Naive B cell (primary cell): ENCODE results near the gene OLR1. TPM values are rescaled to one million over a fixed set of nuclear protein-coding genes. Genes with fewer than 3 reads are reported as not detected.
"Not testable (repeated sequence)": the region's sequence is repeated elsewhere in the genome, so short reads cannot be mapped to it uniquely, and the experiment has no call there.

Experiments
- ATAC-seq, 2 donors: fragments of 150-1000 bp; cut with Tn5 transposase; 2 replicates each; pipeline ENCODE4 v1.10.0; 2021; ENCODE audit warnings: low read depth in 2 of 2, mild to moderate bottlenecking in 2 of 2, moderate library complexity in 2 of 2
- DNase-seq: peaks from one replicate; pipeline ENCODE4 v3.0.0; 2022
- H3K27ac Mint-ChIP-seq, 6 donors: one replicate each; pipeline ENCODE4 v1.8.0; 2020 to 2022; ENCODE audit warnings: mild to moderate bottlenecking in 6 of 6, mixed read lengths in 6 of 6, moderate library complexity in 5 of 6, inconsistent platforms in 2 of 6
- H3K27me3 Mint-ChIP-seq, 3 donors: one replicate each; pipeline ENCODE4 v1.8.0; 2021 to 2022; ENCODE audit warnings: mixed read lengths in 3 of 3, mild to moderate bottlenecking in 1 of 3
- H3K36me3 Mint-ChIP-seq, 2 donors: one replicate each; pipeline ENCODE4 v1.8.0; 2020 to 2022; ENCODE audit warnings: mixed read lengths in 2 of 2, inconsistent platforms in 1 of 2, mild to moderate bottlenecking in 1 of 2
- H3K4me1 Mint-ChIP-seq, 3 donors: one replicate each; pipeline ENCODE4 v1.8.0; 2020 to 2022; ENCODE audit warnings: mixed read lengths in 3 of 3, inconsistent platforms in 1 of 3, mild to moderate bottlenecking in 1 of 3, moderate library complexity in 1 of 3
- H3K4me3 Mint-ChIP-seq, 8 donors: one replicate each; pipeline ENCODE4 v1.8.0; 2020 to 2022; ENCODE audit warnings: mild to moderate bottlenecking in 8 of 8, mixed read lengths in 8 of 8, moderate library complexity in 8 of 8, inconsistent platforms in 2 of 8
- H3K9me3 Mint-ChIP-seq, 7 donors: one replicate each; pipeline ENCODE4 v1.8.0; 2020 to 2022; ENCODE audit warnings: mixed read lengths in 7 of 7, mild to moderate bottlenecking in 5 of 7, inconsistent platforms in 2 of 7, moderate library complexity in 1 of 7
- polyA plus RNA-seq, 6 donors: library from polyadenylated mRNA; unstranded; fragments of 300-500 nt; fragmentation: Illumina TruSeq; gene quantifications; one replicate each; pipeline ENCODE4 v1.2.3, GENCODE V29; 2021; ENCODE audit warnings: low read depth in 6 of 6

The OLR1 gene
- polyA plus RNA-seq, 6 donors from 2014 or later = not detected

GRCh38 chr12:10211101-10211939, 39.4 kb upstream of the OLR1 start:
- peaks cover 13 to 21% (median 13%) of the 10 kb centered on the region in 3 donors for H3K4me1 Mint-ChIP-seq
- peaks cover 15 to 27% (median 25%) of the 10 kb centered on the region in 3 donors for H3K27me3 Mint-ChIP-seq
- no peak for DNase-seq
- H3K4me3 Mint-ChIP-seq = peak overlapping the region in 6 of 8 donors; percentile 13 to 96 (median 40)
- peaks cover 0 to 2% (median 0%) of the 10 kb centered on the region in 7 donors for H3K9me3 Mint-ChIP-seq
- no peak for ATAC-seq
- peak overlapping the region in 2 of 6 donors; percentile 19 to 93 for H3K27ac Mint-ChIP-seq
- H3K36me3 Mint-ChIP-seq = no peaks in the 10 kb centered on the region

- Mint-ChIP-seq H3K36me3 (no peaks in the 10 kb centered on the region), H3K9me3 (peaks cover 0 to 2% (median 0%) of the 10 kb centered on the region in 7 donors), H3K4me1 (peaks cover 13 to 21% (median 13%) of the 10 kb centered on the region in 3 donors), H3K27ac (no peak overlapping the region), H3K4me3 (no peak overlapping the region), H3K27me3 (peaks cover 8 to 26% (median 25%) of the 10 kb centered on the region in 3 donors)
- ATAC-seq = no peak
- no peak for DNase-seq
These were observed 38.3 kb upstream of the OLR1 start for GRCh38 chr12:10210225-10210624.

GRCh38 chr12:10207136-10207535, 35.2 kb upstream of the OLR1 start:
- H3K4me3 Mint-ChIP-seq = no peak overlapping the region
- H3K9me3 Mint-ChIP-seq = peaks cover 0 to 2% (median 0%) of the 10 kb centered on the region in 7 donors
- ATAC-seq (no peak), DNase-seq (no peak)
- peaks cover 5 to 13% (median 12%) of the 10 kb centered on the region in 3 donors for H3K4me1 Mint-ChIP-seq
- no peak overlapping the region for H3K27ac Mint-ChIP-seq
- H3K36me3 Mint-ChIP-seq = no peaks in the 10 kb centered on the region
- H3K27me3 Mint-ChIP-seq = peaks cover 9 to 12% (median 10%) of the 10 kb centered on the region in 3 donors

DNA sequence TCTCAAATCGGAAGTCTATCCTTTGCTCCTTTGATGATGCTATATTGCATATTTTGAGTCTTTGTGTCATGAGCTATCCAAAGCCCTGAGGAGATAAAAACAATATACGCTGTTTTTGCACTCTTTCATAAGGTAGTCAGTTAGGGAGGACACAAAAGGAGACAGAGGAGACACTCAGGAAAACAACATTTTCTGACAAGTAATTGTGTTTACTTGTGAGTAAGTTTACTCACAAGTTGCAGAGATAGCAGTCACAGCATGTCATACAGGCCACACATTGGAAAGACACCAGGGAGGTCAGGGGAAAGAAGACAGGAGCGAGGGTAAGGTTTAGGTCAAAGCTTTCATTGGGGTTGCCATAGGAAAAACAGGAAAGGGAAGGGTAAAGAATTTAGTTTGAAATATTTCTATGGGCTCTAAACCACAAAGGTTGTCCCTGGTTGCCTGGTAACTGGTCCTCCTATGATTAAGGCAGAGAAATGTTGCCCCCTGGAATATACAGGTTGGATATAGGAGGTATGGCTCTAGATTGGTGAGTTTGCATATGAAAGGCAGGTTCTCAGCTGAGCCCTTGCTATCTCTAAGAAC, 33.4 kb upstream of the OLR1 start:
- no peak overlapping the region for H3K4me3 Mint-ChIP-seq
- no peaks in the 10 kb centered on the region for H3K36me3 Mint-ChIP-seq
- peaks cover 4 to 11% (median 10%) of the 10 kb centered on the region in 3 donors for H3K4me1 Mint-ChIP-seq
- DNase-seq = no peak
- no peak overlapping the region for H3K27ac Mint-ChIP-seq
- peaks cover 15 to 20% (median 18%) of the 10 kb centered on the region in 3 donors for H3K27me3 Mint-ChIP-seq
- peaks cover 0 to 2% (median 0%) of the 10 kb centered on the region in 7 donors for H3K9me3 Mint-ChIP-seq
- ATAC-seq = no peak

GRCh38 chr12:10204495-10204894, 32.6 kb upstream of the OLR1 start:
- Mint-ChIP-seq H3K27ac (peak overlapping the region in 1 of 6 donors; percentile 24), H3K27me3 (peaks cover 23 to 28% (median 27%) of the 10 kb centered on the region in 3 donors), H3K4me1 (peaks cover 4 to 16% (median 10%) of the 10 kb centered on the region in 3 donors)
- H3K4me3 Mint-ChIP-seq, H3K36me3 Mint-ChIP-seq, H3K9me3 Mint-ChIP-seq, DNase-seq: not testable (repeated sequence)
- peak; percentile 47 to 60 for ATAC-seq

DNA sequence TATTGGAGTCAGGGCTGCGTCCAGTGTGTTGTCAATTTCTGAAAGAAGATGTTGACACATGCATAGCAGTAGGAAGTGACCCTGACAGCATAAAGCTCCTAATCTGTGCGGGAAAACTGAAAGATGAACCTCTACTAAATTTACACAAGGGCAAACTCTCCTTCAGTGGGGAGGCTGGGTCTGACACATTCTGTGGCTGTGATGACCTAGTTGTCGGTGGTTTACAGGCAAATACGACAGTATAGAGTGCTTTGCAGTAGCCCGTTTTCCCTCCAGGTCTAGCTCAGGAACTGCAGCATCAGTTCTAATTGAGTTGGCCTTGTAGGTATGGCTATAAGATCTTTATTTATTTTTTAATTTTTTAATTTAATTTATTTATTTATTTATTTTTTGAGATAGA, 25.9 kb upstream of the OLR1 start:
- peaks cover 18 to 34% (median 26%) of the 10 kb centered on the region in 3 donors for H3K4me1 Mint-ChIP-seq
- no peak overlapping the region for H3K27ac Mint-ChIP-seq
- H3K36me3 Mint-ChIP-seq = no peaks in the 10 kb centered on the region
- peaks cover 57 to 76% (median 62%) of the 10 kb centered on the region in 3 donors for H3K27me3 Mint-ChIP-seq
- no peak for ATAC-seq
- no peak for DNase-seq
- H3K9me3 Mint-ChIP-seq = peaks cover 0 to 2% (median 0%) of the 10 kb centered on the region in 7 donors
- H3K4me3 Mint-ChIP-seq = no peak overlapping the region

DNA sequence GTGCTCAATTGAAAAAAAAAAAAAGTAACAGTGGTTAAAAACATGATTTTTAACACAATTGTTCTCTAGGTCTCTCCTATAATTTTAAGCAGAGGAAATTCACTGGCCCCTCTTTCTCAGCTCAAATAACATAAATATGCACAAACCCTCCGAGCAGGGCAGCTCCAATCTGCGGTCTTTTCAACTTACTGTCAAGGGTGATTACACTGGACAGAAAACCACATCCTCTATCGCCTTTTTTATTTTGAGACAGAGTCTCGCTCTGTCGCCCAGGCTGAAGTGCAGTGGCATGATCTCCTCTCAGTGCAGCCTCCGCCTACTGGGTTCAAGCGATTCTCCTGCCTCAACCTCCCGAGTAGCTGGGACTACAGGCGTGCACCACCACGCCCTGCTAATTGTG, 24.3 kb upstream of the OLR1 start:
- DNase-seq (peak; percentile 57), ATAC-seq (peak; percentile 98 to 100)
- no peaks in the 10 kb centered on the region for H3K36me3 Mint-ChIP-seq
- no peaks in the 10 kb centered on the region for H3K9me3 Mint-ChIP-seq
- peaks cover 62 to 79% (median 67%) of the 10 kb centered on the region in 3 donors for H3K27me3 Mint-ChIP-seq
- peak overlapping the region in 2 of 6 donors; percentile 29 for H3K27ac Mint-ChIP-seq
- H3K4me3 Mint-ChIP-seq = peak overlapping the region in 5 of 8 donors; percentile 26 to 58 (median 45)
- H3K4me1 Mint-ChIP-seq = peaks cover 18 to 34% (median 26%) of the 10 kb centered on the region in 3 donors

DNA sequence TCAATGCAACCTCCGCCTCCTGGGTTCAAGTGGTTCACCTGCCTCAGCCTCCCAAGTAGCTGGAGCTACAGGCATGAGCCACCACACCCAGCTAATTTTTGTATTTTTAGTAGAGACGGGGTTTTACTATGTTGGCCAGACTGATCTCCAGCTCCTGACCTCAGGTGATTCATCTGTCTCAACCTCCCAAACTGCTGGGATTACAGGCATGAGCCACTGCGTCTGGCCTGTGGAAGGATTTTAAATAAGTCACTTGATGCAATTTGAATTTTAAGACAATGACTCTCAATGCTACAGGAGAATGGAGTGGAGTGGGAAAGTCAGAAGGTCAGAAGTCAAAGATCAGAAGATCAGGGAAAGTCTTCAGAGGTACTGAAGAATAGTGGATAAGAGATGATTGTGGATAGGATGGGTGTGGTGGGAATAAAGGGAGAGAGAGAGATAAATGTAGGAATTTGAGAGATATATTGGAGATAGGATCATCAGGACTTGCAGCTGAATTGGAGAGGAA, 22.3 kb upstream of the OLR1 start:
- Mint-ChIP-seq H3K9me3 (no peaks in the 10 kb centered on the region), H3K4me3 (peak overlapping the region in 1 of 8 donors; percentile 1), H3K27ac (no peak overlapping the region), H3K36me3 (no peaks in the 10 kb centered on the region), H3K27me3 (peaks cover 70 to 85% (median 71%) of the 10 kb centered on the region in 3 donors), H3K4me1 (peaks cover 22 to 34% (median 24%) of the 10 kb centered on the region in 3 donors)
- no peak for ATAC-seq
- DNase-seq = no peak

GRCh38 chr12:10191865-10192264, 19.9 kb upstream of the OLR1 start:
- Mint-ChIP-seq H3K27me3 (peaks cover 63 to 83% (median 68%) of the 10 kb centered on the region in 3 donors), H3K4me1 (peaks cover 22 to 32% (median 23%) of the 10 kb centered on the region in 3 donors), H3K9me3 (no peaks in the 10 kb centered on the region), H3K36me3 (no peaks in the 10 kb centered on the region), H3K27ac (no peak overlapping the region), H3K4me3 (no peak overlapping the region)
- DNase-seq = no peak
- ATAC-seq = no peak

DNA sequence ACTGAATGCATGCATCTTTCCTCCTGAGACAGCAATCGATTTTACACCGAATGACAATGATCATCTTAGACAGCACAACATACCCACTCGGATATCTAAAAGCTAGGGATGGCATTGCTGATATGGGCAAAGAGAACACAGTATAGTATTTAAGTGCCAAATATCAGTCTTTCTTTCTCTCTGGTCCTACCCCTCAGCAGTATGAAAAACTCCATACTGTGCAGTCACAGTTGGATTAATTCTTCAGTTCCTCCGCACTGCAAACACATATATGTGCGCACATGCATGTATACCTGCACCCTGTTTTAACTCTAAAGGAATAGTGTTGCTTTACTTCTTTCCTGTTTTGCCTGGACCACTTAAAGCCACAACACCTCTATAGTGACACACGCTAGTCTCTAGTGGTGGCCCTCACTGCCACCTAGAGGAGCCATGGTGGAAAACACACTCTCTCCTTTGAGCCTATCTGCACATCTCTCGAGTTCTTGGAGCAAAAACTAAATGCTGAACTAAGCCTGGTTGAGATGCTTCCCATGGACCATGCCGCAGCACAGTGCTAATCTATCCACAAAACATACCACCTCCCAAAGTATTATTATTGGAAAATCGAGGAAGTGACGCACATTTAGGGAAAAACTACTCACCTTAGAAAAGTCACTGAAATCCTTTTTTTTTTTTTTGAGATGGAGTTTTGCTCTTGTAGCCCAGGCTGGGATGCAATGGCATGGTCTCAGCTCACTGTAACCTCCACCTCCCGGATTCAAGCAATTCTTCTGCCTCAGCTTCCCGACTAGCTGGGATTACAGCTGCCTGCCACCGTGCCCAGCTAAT, 18.8 kb upstream of the OLR1 start:
- H3K4me1 Mint-ChIP-seq = peaks cover 15 to 21% (median 15%) of the 10 kb centered on the region in 3 donors
- no peak overlapping the region for H3K27ac Mint-ChIP-seq
- ATAC-seq = peak; percentile 82 to 86
- no peak overlapping the region for H3K4me3 Mint-ChIP-seq
- no peaks in the 10 kb centered on the region for H3K9me3 Mint-ChIP-seq
- peaks cover 61 to 83% (median 76%) of the 10 kb centered on the region in 3 donors for H3K27me3 Mint-ChIP-seq
- no peaks in the 10 kb centered on the region for H3K36me3 Mint-ChIP-seq
- DNase-seq = peak; percentile 53

- Mint-ChIP-seq H3K27me3 (peaks cover 64 to 86% (median 68%) of the 10 kb centered on the region in 3 donors), H3K36me3 (no peaks in the 10 kb centered on the region), H3K9me3 (no peaks in the 10 kb centered on the region), H3K27ac (no peak overlapping the region), H3K4me3 (no peak overlapping the region), H3K4me1 (peaks cover 7 to 12% (median 9%) of the 10 kb centered on the region in 3 donors)
- no peak for ATAC-seq
- DNase-seq = no peak
These were observed 17.7 kb upstream of the OLR1 start for GRCh38 chr12:10189653-10190052.

GRCh38 chr12:10186958-10187357, 15.0 kb upstream of the OLR1 start:
- DNase-seq, H3K4me1 Mint-ChIP-seq, H3K4me3 Mint-ChIP-seq, ATAC-seq, H3K36me3 Mint-ChIP-seq, H3K27ac Mint-ChIP-seq, H3K9me3 Mint-ChIP-seq: not testable (repeated sequence)
- peaks cover 62 to 81% (median 68%) of the 10 kb centered on the region in 3 donors for H3K27me3 Mint-ChIP-seq

DNA sequence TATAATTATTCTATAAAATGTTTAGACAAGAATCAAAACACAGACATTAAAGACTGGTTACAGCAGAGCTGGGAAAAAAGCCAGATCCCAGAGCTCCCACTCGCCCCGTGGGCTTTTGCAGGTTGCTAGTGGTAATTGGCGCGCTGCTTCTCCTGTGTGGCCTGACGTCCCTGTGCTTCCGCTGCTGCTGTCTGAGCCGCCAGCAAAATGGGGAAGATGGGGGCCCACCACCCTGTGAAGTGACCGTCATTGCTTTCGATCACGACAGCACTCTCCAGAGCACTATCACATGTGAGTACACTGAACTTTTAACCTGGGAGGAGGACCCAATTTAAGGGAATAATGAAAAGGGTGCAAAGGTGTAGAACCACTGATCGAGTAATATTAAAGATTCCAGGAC, 14.4 kb upstream of the OLR1 start:
- Mint-ChIP-seq H3K27ac (peak overlapping the region in 4 of 6 donors; percentile 47 to 96 (median 67)), H3K27me3 (peaks cover 56 to 76% (median 65%) of the 10 kb centered on the region in 3 donors), H3K36me3 (no peaks in the 10 kb centered on the region), H3K4me1 (peaks cover 3 to 6% (median 4%) of the 10 kb centered on the region in 3 donors), H3K4me3 (no peak overlapping the region), H3K9me3 (no peaks in the 10 kb centered on the region)
- peak; percentile 83 to 86 for ATAC-seq
- DNase-seq = peak; percentile 61
